Measurements from ENCODE around the gene ZNF552. TPM values are rescaled to one million over a fixed set of nuclear protein-coding genes. Genes with fewer than 3 reads are reported as not detected.

ZNF552 gene
- polyA plus RNA-seq, 1 of the 3 experiments (the other 2 are of a cell fraction) = 3.2 TPM

GRCh38 chr19:57830071-57830602 is 15.4 kb upstream of the ZNF552 start, which contains the start of gene ZNF587B:
TSS of gene ZNF587B (plus strand) at chr19:57830299. CDS start at chr19:57830529, 230 bp downstream.
- ChIA-PET CTCF (interaction anchor here (0.8 to 1.3 kb wide), 3 partner anchors 11 to 21 kb away, joined by 3 to 5 read pairs (median 4); no protein-coding TSS in a partner anchor), POLR2A (no interaction called here)
- Histone ChIP-seq H3K36me3 (replicated peaks in 1 of 2; ENCODE audit: control insufficient read depth in 1 of 2, insufficient read depth in 2 of 2, low read length in 1 of 2) (peaks cover 5 to 9% of the 10 kb centered on the region in 2 experiments), H3K4me1 (ENCODE audit: control insufficient read depth in 1 of 2, insufficient read depth in 2 of 2, low read depth in 1 of 2, low read length in 1 of 2) (no peaks in the 10 kb centered on the region), H3K9me2 (no peaks in the 10 kb centered on the region), H3K9ac (no peak within 1 kb of the TSS), H3K27ac (ENCODE audit: low read depth in 2 of 2, low read length in 1 of 2) (no peak within 1 kb of the TSS), H3K27me3 (ENCODE audit: insufficient read depth) (no peaks in the 10 kb centered on the region), H3K4me2 (no peak within 1 kb of the TSS), H3K9me3 (no peaks in the 10 kb centered on the region), H2AFZ (ENCODE audit: low read depth) (no peak within 1 kb of the TSS), H4K20me1 (ENCODE audit: insufficient read depth) (peaks cover 6% of the 10 kb centered on the region; the same call in 1 of the 2 replicates), H3K79me2 (ENCODE audit: insufficient read depth) (peaks cover 75% of the 10 kb centered on the region), H3K4me3 (ENCODE audit: low read depth in 2 of 2, low read length in 1 of 2) (no peak within 1 kb of the TSS), H3F3A (replicated peaks; ENCODE audit: insufficient read depth) (no peaks in the 10 kb centered on the region)
- TF ChIP-seq, protein P1, sequence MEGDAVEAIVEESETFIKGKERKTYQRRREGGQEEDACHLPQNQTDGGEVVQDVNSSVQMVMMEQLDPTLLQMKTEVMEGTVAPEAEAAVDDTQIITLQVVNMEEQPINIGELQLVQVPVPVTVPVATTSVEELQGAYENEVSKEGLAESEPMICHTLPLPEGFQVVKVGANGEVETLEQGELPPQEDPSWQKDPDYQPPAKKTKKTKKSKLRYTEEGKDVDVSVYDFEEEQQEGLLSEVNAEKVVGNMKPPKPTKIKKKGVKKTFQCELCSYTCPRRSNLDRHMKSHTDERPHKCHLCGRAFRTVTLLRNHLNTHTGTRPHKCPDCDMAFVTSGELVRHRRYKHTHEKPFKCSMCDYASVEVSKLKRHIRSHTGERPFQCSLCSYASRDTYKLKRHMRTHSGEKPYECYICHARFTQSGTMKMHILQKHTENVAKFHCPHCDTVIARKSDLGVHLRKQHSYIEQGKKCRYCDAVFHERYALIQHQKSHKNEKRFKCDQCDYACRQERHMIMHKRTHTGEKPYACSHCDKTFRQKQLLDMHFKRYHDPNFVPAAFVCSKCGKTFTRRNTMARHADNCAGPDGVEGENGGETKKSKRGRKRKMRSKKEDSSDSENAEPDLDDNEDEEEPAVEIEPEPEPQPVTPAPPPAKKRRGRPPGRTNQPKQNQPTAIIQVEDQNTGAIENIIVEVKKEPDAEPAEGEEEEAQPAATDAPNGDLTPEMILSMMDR (IDR thresholded peaks at IDR 0.05) = peak; percentile 42
- TF ChIP-seq FOXM1 (IDR thresholded peaks at IDR 0.05; ENCODE audit: low read depth) (no peak), REST (IDR thresholded peaks at IDR 0.05; ENCODE audit: low read depth, low read length) (no peak), YY1 (IDR thresholded peaks at IDR 0.05; ENCODE audit: low read depth) (no peak), MXI1 (IDR thresholded peaks at IDR 0.05; ENCODE audit: low read depth, low read length) (no peak), TEAD4 (IDR thresholded peaks at IDR 0.05; ENCODE audit: borderline replicate concordance, insufficient read depth) (no peak), RCOR1 (IDR thresholded peaks at IDR 0.05; ENCODE audit: low read length) (no peak), NRF1 (IDR thresholded peaks at IDR 0.05; ENCODE audit: low read depth, low read length) (no peak), USF1 (IDR thresholded peaks at IDR 0.05; ENCODE audit: borderline replicate concordance, low read depth) (0 out of 2 replicates have a peak, but pooled peaks have one; percentile 37), RXRA (IDR thresholded peaks at IDR 0.05; ENCODE audit: borderline replicate concordance, low read depth) (no peak), EZH2phosphoT487 (IDR thresholded peaks at IDR 0.05; ENCODE audit: borderline replicate concordance, low read depth) (no peak), TAF1 (IDR thresholded peaks at IDR 0.05; ENCODE audit: borderline replicate concordance, low read depth, low read length) (no peak), JUND (IDR thresholded peaks at IDR 0.05) (no peak), SMC3 (IDR thresholded peaks at IDR 0.05; ENCODE audit: low read depth, low read length) (no peak), RAD21 (IDR thresholded peaks at IDR 0.05; ENCODE audit: low read length) (peak; percentile 27), NFIC (IDR thresholded peaks at IDR 0.05; ENCODE audit: borderline replicate concordance) (no peak), PBX3 (IDR thresholded peaks at IDR 0.05) (no peak)
- WGBS (ENCODE audit: low lambda C conversion rate) = 91% methylated on average over 15 of the region's 22 CpGs
- DNase-seq = peak; percentile 50
